GM12873 (cell line): Measurements from ENCODE around the gene MECR.

Experiments
- CTCF ChIP-seq: IDR thresholded peaks from 2 replicates; pipeline ENCODE4 v1.5.1; 2012; ENCODE audit warnings: low read depth, mild to moderate bottlenecking, moderate library complexity, low read length, control low read depth; ENCODE audit not compliant: insufficient read depth; ENCODE audit errors: missing control alignments

MECR gene

GRCh38 chr1:29217633-29218032, 13.1 kb downstream of the MECR start:
- TF ChIP-seq CTCF, result no peak

- no peak for TF ChIP-seq CTCF
These were observed 17.7 kb downstream of the MECR start for GRCh38 chr1:29213055-29213454.

GRCh38 chr1:29211086-29212030, 19.4 kb downstream of the MECR start:
- no peak for TF ChIP-seq CTCF

- TF ChIP-seq CTCF, result no peak
These were observed 20.3 kb downstream of the MECR start for GRCh38 chr1:29210278-29211085.

GRCh38 chr1:29209173-29209572, 21.6 kb downstream of the MECR start:
- TF ChIP-seq CTCF, result no peak

- no peak for TF ChIP-seq CTCF
These were observed 22.3 kb downstream of the MECR start for GRCh38 chr1:29208442-29208841.
